NCI-H128 (cell line): ENCODE measurements around the gene RRM1.

ENCODE experiments used
- DNase-seq: peaks from one replicate; lab custom pipeline; 2025; ENCODE audit not compliant: unreplicated experiment; lab: John Stamatoyannopoulos, UW

The RRM1 gene

DNA sequence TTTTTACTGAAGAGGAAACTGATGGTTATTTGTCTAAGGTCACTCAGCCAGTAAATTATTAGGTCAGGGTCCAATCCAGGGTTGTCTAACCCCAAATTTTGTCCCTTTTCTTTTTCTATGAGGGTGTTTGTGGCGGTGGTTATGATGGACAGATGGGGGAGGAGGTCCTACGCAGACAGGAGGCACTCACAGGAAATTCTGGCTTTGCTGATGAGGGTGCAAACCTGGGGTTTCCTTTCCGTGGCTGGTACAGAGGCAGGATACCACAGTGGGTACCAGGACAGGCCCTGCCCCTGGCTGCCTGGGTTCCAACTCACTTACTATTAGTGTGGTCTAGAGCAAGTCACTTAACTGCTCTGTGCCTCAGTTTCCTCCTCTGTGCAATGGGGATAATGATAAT, 91.0 kb downstream of the RRM1 start:
- DNase-seq: no peak

DNA sequence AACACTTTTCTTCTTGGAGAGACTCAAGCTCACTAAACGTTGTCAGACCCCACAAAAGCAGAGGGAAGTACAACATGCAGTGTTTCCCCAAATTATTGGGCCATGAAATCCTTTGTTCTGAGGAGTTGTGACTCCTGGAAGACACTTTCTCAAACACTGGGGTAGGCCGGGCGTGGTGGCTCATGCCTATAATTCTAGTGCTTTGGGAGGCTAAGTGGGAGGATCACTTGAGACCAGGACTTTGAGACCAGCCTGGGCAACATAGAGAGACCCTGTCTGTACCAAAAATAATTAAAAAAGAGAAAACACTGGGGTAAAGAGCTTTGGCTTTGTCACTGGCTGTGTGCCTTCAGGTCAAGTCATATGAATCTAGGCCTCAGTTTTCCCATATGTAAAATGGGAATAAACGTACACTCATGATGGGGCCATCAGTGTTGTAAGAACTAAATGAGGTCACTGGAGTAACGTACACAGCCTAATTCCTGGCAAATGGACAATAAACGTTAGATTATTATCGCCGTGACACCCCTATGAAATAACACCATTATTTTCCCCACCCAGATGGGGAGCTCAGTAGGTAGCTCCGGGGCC, 92.0 kb downstream of the RRM1 start:
- DNase-seq: no peak

DNA sequence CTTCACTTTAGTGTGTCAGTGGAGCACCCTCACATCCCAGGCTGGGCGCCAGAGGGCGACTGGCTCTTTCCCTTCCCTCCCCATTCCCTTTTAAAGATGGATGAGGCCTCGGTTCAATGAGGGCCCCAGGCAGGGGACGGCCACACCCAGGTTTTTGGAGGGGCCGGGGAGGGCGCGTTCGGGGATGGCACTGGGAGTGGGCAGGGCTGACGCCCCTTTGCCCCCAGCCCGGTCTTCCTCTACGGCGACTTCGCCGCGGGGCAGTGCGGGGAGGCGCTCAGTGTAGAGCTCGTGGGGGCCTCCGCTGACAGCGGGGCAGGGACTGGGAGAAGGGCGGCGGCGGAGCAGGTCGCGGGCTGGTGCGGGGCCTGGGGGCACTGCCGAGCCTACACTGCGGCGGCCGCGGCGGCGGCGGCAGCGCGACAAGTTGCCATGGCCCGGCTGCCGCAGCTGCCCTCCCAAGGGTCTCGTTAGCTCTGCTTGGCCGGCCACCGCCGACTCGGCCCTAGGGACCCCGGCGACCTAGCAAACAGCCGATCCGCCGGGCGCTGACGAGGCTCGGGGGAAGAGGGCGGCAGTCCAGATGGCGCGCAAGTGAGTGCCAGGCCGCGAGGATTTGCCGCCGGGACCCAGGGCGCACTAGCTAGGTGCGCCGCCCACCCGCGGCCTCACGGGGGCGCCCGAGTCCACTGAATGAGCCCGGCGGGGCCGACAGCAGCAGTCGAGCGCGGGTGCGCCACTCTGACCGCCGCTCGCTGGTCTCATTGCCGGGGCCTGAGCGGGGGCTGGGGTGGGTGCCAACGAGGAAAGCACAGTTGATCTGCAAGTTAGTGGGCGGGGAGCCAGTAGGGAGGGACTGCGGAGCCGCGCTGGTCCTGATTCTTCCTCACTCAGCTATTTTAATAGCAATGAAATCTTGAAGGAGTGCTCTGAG, 92.7 kb downstream of the RRM1 start:
- peak; percentile 56 for DNase-seq
